ENCODE data around the gene PMIS2.

Gene PMIS2

DNA sequence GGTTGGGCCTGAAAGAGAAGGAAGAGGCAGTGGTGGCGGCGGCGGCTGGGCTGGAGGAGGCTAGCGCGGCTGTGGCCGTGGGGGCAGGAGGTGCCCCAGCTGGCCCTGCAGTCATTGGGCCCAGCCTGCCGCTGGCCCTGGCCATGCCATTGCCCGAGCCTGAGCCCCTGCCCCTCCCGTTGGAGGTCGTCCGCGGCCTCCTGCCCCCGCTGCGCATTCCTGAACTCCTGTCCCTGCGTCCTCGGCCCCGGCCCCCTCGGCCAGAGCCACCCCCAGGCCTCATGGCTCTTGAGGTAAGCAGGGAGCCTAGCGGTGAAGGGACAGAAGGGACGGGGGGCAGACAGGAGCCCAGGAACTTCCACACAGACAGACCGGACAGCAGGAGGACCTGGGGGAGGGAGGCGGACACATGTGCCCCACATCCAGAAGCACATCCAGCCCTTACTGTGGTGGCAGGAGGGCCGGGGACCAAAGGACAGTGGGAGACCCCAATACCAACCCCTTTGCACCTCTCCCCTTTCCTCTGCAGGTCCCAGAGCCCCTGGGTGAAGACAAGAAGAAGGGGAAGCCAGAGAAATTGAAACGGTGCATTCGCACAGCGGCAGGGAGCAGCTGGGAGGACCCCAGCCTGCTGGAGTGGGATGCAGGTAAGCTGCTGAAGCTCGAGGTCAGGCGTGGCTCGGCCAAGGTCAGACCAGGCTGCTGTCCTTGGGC, 47.9 kb downstream of the PMIS2 start:
- DNase-seq, result no peak

DNA sequence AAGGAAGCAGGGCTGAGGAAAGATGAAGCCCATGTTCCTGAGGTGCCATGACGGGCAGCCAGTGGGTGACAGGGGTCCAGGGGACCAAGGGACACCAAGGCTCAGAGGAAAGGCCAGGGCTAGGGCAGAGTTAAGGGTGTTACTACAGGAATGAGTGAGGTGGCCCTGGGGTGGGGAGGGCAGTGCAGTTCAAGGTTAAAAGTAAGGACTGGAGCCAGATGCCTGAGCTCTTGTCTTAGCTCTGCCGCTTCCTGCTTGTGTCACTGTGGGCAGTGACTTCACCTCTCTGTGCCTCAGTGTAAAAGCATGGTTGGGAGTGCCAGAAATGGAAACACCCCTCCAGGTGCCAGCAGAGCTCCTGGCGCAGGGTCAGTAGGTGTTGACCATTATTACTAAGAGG, 50.7 kb downstream of the PMIS2 start:
- DNase-seq, result no peak

Data from activated CD4-positive, alpha-beta T cell treated with anti-CD3 and anti-CD28 coated beads for 4 hours (primary cell).